ENCODE data around the gene SAE1.

The SAE1 gene

DNA sequence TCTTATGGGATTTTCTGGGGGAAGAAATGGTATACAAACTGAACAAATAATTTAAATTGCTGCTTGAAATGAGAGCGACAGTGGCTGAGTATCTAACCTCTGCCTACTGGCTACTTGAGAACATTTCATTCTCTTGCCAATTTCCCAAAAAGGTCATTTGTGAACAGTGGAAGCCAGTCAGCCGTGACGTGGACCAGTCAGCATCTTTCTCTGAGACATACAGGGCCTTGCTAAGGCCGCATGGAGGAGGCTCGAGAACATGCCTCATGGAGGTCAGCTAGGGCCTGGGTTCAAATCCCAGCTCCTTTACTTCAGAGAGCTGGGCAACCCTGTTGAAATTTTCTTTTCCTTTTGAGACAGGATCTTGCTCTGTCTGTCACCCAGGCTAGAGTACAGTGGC, 37.4 kb upstream of the SAE1 start:
- no peak overlapping the region for H3K4me3 ChIP-seq (ENCODE audit: low read length)
- TF ChIP-seq, protein P1, sequence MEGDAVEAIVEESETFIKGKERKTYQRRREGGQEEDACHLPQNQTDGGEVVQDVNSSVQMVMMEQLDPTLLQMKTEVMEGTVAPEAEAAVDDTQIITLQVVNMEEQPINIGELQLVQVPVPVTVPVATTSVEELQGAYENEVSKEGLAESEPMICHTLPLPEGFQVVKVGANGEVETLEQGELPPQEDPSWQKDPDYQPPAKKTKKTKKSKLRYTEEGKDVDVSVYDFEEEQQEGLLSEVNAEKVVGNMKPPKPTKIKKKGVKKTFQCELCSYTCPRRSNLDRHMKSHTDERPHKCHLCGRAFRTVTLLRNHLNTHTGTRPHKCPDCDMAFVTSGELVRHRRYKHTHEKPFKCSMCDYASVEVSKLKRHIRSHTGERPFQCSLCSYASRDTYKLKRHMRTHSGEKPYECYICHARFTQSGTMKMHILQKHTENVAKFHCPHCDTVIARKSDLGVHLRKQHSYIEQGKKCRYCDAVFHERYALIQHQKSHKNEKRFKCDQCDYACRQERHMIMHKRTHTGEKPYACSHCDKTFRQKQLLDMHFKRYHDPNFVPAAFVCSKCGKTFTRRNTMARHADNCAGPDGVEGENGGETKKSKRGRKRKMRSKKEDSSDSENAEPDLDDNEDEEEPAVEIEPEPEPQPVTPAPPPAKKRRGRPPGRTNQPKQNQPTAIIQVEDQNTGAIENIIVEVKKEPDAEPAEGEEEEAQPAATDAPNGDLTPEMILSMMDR (IDR thresholded peaks at IDR 0.05; ENCODE audit: insufficient read depth, low read depth, low read length, missing control alignments), result no peak
- DNase-seq (ENCODE audit: low read depth), result no peak

DNA sequence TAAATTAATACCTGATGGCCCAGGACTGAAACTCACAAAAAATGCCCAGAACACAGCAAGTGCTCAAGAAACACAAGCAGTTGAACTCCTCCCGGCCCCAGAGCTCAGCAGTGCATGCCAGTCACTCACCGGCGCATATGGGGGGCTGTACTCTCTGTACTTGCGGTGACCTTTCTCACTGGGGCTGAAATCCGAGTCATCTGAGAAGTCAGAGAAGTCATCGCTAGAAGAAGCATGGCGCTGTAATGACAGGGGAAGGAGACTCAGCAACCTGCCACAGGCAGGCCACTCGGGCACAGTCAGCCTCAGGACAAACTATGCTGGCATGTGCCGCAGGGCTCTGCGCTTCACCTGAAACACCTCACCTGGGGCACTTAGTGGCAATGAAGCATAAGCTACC, 36.8 kb upstream of the SAE1 start:
- no peak for DNase-seq (ENCODE audit: low read depth)
- TF ChIP-seq, protein P1 (IDR thresholded peaks at IDR 0.05; ENCODE audit: insufficient read depth, low read depth, low read length, missing control alignments), result no peak
- no peak overlapping the region for H3K4me3 ChIP-seq (ENCODE audit: low read length)

DNA sequence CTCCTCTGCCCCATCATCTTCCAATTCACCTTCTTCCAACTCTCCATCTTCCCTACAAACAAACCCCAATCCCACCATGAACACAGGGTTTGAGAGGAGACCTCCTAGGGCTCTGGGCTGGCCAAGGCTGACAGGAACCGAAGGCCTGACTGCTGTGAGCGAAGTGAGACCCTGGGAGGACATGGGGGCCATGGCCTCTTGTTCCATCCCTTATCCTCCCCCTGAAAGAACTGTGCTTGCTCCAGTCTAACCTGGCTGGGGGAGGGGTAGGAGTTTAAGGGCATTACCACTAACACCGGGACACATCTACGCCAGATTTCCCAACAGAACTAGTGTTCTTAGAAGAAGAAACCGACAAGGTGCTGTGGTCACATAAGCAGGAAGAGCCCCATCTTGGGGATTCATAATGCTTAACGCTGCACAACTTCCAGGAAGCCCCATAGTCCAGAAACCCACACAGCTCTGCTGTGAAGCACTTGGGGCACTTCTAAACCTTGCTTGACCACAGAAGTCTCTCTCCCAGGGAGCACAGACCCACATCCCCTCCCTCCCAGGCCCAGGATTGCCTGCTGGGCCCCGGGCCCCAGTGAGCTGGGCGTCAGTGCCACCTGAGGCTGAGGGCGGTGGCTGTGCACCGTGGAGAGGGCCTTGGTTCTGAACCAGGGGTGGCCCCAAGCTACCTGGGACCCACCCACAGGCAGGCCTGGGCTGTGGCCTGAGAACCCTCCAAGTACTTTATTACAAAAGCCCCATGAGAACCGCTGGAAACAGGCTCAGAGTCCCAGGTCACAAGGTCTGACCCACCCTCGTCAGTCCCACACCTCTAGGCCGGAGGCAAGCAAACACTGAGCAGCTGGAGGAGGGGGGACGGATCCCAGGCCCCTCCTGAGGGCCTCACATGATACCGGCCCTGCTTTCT, 35.8 kb upstream of the SAE1 start:
- H3K4me3 ChIP-seq (ENCODE audit: low read length), result no peak overlapping the region
- peak; percentile 29 for DNase-seq (ENCODE audit: low read depth)
- TF ChIP-seq, protein P1 (IDR thresholded peaks at IDR 0.05; ENCODE audit: insufficient read depth, low read depth, low read length, missing control alignments), result no peak

DNA sequence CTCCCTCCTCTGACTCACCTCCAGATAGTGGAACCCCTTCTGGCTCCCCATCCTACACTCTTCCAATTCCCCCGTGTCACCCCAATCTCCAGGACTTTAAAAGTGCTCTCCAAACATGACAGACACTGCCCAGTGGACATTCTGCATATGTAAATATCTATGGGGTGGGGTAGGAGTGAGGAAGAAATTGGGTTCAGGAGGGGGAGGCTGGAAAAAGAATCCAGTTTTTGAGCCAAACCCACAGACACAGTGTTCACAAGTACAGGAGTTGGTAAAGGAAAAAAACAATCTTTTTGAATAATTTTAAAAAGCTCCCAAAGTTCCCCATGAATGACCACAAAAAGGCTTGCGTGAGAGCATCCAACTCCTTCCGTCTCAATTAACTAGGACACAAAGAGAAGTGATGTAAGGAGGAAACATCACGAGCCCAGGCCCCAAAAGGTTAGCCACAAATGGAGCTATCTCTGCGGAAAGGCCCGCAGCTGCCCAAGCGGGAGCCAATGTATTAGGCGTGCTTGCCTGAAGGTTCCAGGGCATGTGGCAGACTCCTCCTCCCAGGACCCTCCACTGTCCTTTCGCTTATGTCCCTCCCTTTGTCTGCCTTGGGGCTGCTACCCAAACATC, 35.0 kb upstream of the SAE1 start:
- H3K4me3 ChIP-seq (ENCODE audit: low read length), result no peak overlapping the region
- DNase-seq (ENCODE audit: low read depth), result no peak
- TF ChIP-seq, protein P1 (IDR thresholded peaks at IDR 0.05; ENCODE audit: insufficient read depth, low read depth, low read length, missing control alignments), result no peak

DNA sequence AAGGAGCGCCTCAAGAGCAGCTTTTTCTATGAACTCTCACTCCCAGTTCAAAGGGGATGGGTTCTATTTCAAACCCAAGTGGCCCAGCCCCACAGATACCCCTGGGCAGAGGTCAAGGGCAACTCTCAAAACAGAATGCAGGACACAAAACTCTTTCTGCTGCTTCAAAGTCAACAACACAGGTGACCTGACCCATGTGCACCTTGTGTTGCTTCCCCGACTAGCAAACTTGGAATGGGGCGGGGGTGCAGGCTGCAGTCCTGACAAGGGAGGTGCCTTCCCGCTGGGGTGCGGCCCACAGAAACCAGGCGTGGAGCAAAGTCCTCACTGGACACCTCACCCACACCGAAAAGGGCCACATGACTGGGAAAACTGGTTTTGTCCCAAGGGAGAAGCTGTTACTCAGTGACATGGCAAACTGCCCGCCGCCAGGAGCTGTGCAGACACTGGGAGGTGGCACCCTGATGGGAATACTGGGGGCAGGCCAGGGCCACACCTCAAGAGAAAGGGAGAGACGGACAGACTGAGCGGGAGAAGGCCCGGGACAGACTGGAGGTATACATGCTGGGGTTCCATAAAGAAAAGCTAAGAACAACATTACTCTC, 34.4 kb upstream of the SAE1 start:
- TF ChIP-seq, protein P1 (IDR thresholded peaks at IDR 0.05; ENCODE audit: insufficient read depth, low read depth, low read length, missing control alignments), result no peak
- no peak overlapping the region for H3K4me3 ChIP-seq (ENCODE audit: low read length)
- peak; percentile 97 for DNase-seq (ENCODE audit: low read depth)

DNA sequence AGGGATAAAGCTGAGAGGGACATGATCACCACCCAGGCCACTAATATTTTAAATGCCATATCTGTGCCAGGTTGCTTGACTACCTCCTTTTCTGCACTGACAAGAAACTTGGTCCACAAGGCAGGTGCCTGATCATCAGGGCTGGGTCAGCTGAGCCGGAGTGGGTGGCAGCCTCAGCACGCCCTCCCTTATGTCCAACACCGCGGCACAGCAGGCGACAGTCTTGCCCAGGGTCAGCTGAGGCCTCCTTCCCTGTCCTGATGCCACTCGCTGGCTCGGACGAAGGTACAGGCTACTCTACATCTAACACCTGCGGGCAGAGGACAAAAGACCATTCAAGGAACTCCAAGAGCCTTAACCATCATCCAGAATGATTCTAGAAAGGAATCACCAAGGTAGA, 33.9 kb upstream of the SAE1 start:
- TF ChIP-seq, protein P1 (IDR thresholded peaks at IDR 0.05; ENCODE audit: insufficient read depth, low read depth, low read length, missing control alignments), result no peak
- no peak overlapping the region for H3K4me3 ChIP-seq (ENCODE audit: low read length)
- no peak for DNase-seq (ENCODE audit: low read depth)

All from epithelial cell of esophagus (primary cell).